Immature natural killer cell (primary cell): ENCODE data around the gene ALKBH3. TPM values are rescaled to one million over a fixed set of nuclear protein-coding genes. Genes with fewer than 3 reads are reported as not detected.

ENCODE experiments used
- DNase-seq, 3 donors: peaks; one replicate each; pipeline ENCODE4 v3.0.0; 2022; ENCODE audit warnings: mixed read lengths in 1 of 3
- H3K27ac Mint-ChIP-seq, 6 donors: one replicate each; pipeline ENCODE4 v1.8.0; 2020; ENCODE audit warnings: mixed read lengths in 6 of 6, mild to moderate bottlenecking in 5 of 6, inconsistent platforms in 4 of 6, moderate library complexity in 3 of 6
- H3K27me3 Mint-ChIP-seq, 3 donors: one replicate each; pipeline ENCODE4 v1.8.0; 2020 to 2021; ENCODE audit warnings: low read depth in 3 of 3, mild to moderate bottlenecking in 3 of 3, mixed read lengths in 3 of 3, moderate library complexity in 3 of 3, inconsistent platforms in 1 of 3
- H3K36me3 Mint-ChIP-seq, 3 donors: one replicate each; pipeline ENCODE4 v1.8.0; 2020; ENCODE audit warnings: mixed read lengths in 3 of 3, inconsistent platforms in 2 of 3, mild to moderate bottlenecking in 2 of 3
- H3K4me1 Mint-ChIP-seq, 2 donors: one replicate each; pipeline ENCODE4 v1.8.0; 2020; ENCODE audit warnings: inconsistent platforms in 2 of 2, mild to moderate bottlenecking in 2 of 2, mixed read lengths in 2 of 2, moderate library complexity in 1 of 2
- H3K4me3 Mint-ChIP-seq, 5 donors: one replicate each; pipeline ENCODE4 v1.8.0; 2020; ENCODE audit warnings: mild to moderate bottlenecking in 5 of 5, mixed read lengths in 5 of 5, inconsistent platforms in 3 of 5, moderate library complexity in 3 of 5
- H3K9me3 Mint-ChIP-seq, 6 donors: one replicate each; pipeline ENCODE4 v1.8.0; 2020; ENCODE audit warnings: mild to moderate bottlenecking in 6 of 6, mixed read lengths in 6 of 6, inconsistent platforms in 4 of 6, moderate library complexity in 3 of 6
- polyA plus RNA-seq, 3 donors: library from polyadenylated mRNA; unstranded; fragments of 300-500 nt; fragmentation: Illumina TruSeq; gene quantifications; one replicate each; pipeline ENCODE4 v1.2.3, GENCODE V29; 2021

Gene ALKBH3
- polyA plus RNA-seq, 3 donors from 2014 or later = 40.0 to 89.3 (median 49.5) TPM

DNA sequence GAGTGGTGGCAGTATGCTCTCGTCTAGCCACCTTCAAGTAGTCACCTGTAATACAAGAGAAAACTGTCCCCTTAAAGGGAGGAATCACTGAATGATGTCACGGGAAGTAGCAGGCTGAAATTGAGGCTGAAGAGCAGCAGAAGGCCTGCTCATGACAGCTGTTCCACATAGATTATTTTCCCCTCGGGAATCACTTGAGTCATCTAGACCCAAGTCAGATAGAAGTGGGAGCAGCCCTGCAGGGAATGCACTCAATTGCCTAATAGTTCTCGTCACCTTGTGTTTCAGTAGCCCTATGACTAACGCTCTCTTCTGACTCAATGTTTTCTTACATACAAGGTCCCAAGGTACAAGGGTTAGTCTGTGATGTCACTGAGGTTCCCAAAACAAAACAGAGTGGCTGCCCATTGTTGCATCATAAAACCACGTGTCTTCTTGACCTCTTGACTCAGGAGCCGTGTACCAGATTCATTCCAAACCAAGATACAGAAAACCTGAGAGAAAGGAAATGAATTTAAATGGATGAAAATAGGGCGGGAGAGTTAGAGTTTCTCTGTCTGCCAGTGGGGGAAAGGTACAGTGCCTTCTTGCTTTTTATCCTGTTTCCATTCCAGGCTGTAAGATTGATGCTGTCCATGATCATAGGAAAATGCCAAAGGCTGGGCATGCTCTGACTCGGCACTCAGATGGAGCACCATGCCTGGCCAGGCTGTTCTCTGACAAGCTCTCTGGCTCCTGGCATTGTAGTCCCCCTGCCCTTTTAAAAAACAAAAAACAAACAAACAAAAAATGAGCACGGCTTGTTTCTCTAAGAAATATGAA, 40.2 kb downstream of the ALKBH3 start:
- Mint-ChIP-seq H3K27me3 (no peaks in the 10 kb centered on the region), H3K4me1 (peaks cover 0 to 4% of the 10 kb centered on the region in 2 donors), H3K4me3 (no peak overlapping the region), H3K27ac (peak overlapping the region in 1 of 6 donors; percentile 7), H3K36me3 (peaks cover 10 to 41% (median 22%) of the 10 kb centered on the region in 3 donors), H3K9me3 (no peaks in the 10 kb centered on the region)
- no peak for DNase-seq

DNA sequence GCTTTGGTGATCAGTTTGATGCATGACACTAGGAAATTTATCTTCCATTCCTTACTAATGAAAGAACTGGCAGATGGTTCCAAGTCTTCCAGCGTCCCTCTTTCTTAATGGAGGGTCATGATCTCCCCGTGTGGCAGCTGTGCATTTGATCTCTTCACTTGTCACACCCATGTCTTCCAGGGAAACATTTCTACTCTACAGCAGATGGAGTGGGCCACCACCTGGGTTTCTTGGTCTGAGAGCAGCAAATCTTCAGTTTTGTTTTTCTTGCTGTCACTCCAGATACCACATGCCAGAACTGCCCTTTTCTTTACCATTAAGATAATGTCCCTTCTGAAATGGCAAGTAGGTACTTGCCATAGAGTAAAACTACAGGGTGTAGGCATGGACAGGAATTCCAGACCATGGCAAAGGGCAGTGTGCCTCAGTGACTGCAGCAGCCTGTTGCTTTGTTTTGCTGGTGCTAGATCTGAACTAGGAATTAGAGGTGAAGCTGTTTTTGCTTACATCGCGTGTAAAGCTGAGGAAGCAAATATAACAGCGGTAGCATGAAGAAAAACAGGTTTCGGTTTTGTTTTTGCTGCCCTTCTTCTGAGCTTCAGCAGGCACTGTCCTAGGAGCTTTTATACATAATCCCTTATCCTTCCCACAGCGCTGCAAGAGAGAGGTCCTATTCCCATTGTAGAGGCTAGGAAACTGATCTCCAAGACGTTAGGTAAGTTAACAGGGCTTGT, 41.1 kb downstream of the ALKBH3 start:
- Mint-ChIP-seq H3K9me3 (no peaks in the 10 kb centered on the region), H3K27me3 (no peaks in the 10 kb centered on the region), H3K4me1 (peaks cover 0 to 4% of the 10 kb centered on the region in 2 donors), H3K27ac (no peak overlapping the region), H3K4me3 (no peak overlapping the region), H3K36me3 (peaks cover 10 to 39% (median 21%) of the 10 kb centered on the region in 3 donors)
- DNase-seq = no peak

DNA sequence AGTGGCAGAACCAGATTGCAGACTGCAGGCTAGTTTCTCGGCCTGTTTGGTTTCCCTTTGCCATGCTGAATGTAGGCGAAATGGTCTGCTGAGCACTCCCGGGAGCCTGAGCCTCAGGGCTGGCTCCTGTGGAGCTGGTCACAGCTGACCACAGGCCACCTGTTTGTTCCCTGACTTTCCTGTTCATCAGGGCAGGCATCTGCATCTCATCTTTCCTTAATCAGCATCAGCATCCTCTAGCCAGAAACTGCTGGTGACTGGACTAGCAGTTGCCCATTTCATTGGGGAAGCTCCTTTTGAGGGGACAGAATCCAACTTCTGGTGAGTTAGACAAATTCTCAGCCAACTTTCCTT, 41.6 kb downstream of the ALKBH3 start:
- H3K27ac Mint-ChIP-seq = no peak overlapping the region
- H3K9me3 Mint-ChIP-seq = no peaks in the 10 kb centered on the region
- no peak for DNase-seq
- H3K4me3 Mint-ChIP-seq = no peak overlapping the region
- H3K4me1 Mint-ChIP-seq = peaks cover 0 to 4% of the 10 kb centered on the region in 2 donors
- H3K27me3 Mint-ChIP-seq = no peaks in the 10 kb centered on the region
- H3K36me3 Mint-ChIP-seq = peaks cover 10 to 37% (median 18%) of the 10 kb centered on the region in 3 donors

DNA sequence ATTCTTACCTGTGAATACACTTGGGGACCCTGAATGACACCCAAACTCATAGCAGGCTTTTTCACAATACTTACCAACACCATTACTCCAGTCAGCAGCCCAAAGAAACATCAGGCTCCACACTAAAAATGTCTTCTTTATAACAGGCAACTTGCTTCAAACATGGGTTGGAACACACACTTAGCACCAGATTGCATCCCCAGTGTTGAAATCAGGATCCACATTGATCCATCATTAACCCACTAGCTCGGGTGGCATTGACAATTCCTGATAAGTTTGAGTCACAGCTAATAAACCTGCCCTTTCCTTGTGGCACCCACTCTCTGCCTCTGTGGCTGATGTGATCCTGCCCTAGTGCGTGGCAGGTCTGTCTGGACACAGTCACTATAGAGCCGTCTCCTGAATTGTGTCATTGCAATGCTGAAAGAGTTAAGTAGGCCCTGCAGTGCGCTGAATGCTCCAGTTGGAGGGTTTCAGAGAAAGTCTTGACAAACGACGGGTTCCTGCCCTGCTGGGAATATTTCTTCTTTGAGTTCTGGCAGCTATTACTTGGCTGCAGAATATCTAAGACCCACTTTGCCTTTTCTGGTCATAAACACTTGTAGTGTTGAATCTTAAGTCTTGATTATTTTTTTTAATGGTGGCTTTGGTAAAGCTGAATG, 42.2 kb downstream of the ALKBH3 start:
- Mint-ChIP-seq H3K4me1 (peaks cover 0 to 4% of the 10 kb centered on the region in 2 donors), H3K27ac (no peak overlapping the region), H3K4me3 (no peak overlapping the region), H3K36me3 (peaks cover 15 to 35% (median 18%) of the 10 kb centered on the region in 3 donors), H3K27me3 (no peaks in the 10 kb centered on the region), H3K9me3 (no peaks in the 10 kb centered on the region)
- DNase-seq = no peak

DNA sequence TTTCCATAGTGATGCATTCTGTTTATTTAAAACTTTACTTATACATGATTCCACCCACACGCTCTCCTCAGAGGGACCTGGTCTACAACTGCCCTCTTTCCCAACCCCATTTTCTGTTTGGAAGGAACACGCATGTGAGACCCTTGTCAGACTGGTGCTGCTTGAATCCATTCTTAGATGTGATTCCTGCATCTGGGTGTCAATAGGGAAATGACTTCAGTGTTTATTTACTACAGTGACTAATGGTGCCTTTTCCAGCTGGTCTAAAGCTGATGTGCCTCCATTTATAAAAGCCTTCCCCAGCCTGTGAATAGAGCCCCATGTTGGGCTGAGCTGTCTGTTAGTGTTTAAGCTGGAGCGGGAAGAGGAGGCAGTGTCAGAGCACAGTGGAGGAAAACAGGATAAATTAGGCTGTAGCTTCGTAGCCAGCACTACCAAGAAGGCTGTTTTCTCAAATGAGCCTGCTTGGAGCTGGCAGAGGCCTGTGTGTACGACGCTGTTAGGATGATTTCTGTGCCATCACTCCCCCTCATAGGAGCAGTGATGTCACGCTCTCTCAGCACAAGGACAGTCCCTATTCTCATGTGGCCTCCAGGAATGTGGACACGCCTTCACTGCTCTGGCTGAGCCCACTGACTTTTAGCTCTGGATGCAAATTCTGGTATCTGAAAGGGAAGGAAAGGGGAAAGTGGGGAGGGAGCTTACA, 42.9 kb downstream of the ALKBH3 start:
- H3K27ac Mint-ChIP-seq = no peak overlapping the region
- DNase-seq = no peak

DNA sequence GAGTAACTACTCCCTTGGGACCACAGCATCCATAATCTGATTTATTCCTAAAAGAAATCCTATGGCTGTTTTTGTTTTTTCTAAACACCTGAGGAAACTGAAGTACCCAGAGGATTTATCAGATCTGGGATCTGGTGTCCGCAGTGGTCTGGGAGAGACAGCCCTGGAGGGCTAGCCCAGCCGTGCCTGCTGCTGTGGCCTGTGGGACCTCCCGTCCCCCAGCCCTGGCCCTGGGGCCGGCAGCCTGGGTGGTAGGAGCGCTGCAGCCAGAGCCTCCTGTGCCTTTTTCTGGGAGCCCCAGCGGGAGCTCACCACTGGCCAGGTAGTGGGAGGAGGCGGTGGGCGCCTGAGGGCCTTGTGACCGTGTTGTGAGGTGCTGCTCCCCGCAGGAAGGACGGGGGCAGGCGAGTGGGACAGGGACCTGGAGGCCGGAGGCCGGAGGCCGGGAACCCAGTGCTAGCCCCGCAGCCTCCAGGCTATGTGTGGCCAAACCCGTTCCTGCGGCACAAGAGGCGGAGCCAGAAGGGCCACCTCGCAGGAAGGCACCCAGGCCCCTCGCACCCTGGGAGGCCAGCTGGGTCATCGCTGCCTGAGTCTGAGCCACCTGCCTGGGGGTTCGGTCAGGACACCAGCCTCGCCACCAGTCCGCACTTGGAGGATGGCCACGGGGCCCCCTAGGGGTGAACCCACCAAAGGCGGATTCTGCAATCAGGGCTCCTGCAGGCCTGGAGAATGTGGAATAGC, 43.7 kb downstream of the ALKBH3 start:
- Mint-ChIP-seq H3K4me1 (no peaks in the 10 kb centered on the region), H3K9me3 (no peaks in the 10 kb centered on the region), H3K36me3 (peaks cover 14 to 27% (median 16%) of the 10 kb centered on the region in 3 donors), H3K27ac (no peak overlapping the region), H3K4me3 (no peak overlapping the region), H3K27me3 (no peaks in the 10 kb centered on the region)
- no peak for DNase-seq

More for the DNA sequence above, 42.9 kb downstream of the ALKBH3 start:
- H3K27me3 Mint-ChIP-seq = no peaks in the 10 kb centered on the region
- H3K4me3 Mint-ChIP-seq = no peak overlapping the region
- no peaks in the 10 kb centered on the region for H3K4me1 Mint-ChIP-seq
- H3K36me3 Mint-ChIP-seq = peaks cover 16 to 29% (median 18%) of the 10 kb centered on the region in 3 donors
- H3K9me3 Mint-ChIP-seq = no peaks in the 10 kb centered on the region

DNA sequence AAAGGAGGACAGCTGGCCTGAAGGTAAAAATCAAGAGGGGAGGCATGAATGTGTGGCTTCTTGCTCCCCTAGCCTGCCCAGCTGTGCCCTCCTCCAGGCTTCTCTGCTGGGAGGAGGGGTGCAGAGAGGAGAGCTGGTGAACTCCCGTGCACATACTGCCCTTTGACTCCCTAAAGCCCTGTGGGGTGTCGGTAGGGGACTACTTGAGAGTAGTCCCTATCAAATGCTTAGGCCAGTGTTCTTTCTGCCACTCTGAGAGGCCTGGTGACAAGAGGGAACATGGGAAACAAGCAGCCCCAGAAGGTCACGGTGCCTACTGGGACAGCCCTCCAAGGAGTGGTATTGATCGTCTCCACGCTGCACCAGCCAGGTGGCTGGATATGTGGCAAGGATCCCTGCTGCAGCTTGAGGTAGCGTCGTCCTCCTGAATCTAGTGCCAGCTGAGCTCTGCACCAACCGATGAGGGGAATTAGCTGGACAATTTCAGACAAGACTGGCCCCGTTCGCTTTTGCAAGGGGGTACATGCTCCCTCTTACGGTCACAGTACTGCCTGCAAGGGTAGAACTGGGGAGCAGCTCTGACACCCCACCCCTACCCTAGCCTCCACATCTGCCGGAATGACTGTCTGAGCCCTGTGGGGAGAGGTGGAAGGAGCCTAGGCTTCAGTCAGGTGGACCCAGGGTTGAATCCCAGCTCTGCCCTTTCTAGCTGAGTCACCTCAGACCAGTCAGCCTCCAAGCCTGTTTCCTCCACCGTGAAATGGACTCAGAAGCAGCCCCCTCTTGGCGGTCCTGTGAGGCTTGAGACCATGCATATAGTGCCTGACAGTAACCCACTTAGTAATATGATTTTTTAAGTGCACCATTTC, 44.7 kb downstream of the ALKBH3 start:
- Mint-ChIP-seq H3K4me1 (peaks cover 7% of the 10 kb centered on the region in 2 donors), H3K27ac (no peak overlapping the region), H3K9me3 (no peaks in the 10 kb centered on the region), H3K4me3 (no peak overlapping the region), H3K36me3 (peaks cover 11 to 20% (median 16%) of the 10 kb centered on the region in 3 donors), H3K27me3 (no peaks in the 10 kb centered on the region)
- no peak for DNase-seq

DNA sequence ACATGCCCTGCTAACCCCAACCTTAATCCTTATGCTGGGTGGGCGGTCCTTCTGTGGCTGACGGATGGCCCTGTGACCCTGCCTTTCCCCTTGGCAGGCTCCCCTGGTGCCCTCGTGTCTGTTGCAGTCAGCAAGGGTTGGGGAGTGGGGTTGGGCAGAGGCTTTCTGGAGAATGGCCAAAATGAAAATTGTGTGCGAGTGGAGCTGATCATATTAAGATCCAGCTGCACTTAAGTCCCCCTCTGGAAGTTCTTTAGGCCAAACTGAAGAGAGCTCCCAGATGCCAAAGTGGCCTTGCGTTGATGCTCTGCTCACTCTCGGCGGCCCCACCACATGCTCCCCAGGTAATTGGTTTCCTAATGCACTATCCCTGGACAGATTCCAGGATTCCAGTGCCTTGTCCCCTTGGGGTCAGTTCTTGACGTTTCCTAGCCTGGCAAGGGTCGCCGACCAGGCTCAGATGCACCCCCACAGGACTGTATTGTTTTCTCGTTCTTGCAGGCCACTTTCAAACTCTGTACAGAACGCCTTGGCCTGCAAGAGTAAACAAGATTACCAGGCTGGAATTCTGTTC, 45.4 kb downstream of the ALKBH3 start:
- peaks cover 14% of the 10 kb centered on the region in 2 donors for H3K4me1 Mint-ChIP-seq
- H3K9me3 Mint-ChIP-seq = no peaks in the 10 kb centered on the region
- peaks cover 7 to 14% (median 12%) of the 10 kb centered on the region in 3 donors for H3K36me3 Mint-ChIP-seq
- no peak overlapping the region for H3K27ac Mint-ChIP-seq
- DNase-seq = no peak
- no peak overlapping the region for H3K4me3 Mint-ChIP-seq
- H3K27me3 Mint-ChIP-seq = no peaks in the 10 kb centered on the region

DNA sequence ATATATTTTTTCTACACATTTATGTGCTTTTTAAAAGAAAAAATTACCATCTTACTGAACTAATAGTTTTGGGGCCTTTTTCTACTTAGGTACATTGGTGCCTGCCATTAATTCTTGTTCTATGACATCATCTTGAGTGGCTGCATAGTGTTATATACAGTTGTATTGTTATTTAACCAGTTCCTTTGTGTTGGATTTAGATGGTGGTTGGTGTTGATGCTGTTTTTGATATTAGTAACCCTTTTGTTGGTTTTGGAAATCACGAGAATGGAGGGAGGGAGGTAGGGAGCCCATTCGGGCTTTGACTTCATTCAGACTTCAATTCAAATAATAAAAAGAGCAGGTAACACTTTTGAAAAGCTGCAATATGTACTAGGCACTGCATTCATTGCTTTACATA, 46.4 kb downstream of the ALKBH3 start:
- H3K27ac Mint-ChIP-seq = no peak overlapping the region
- H3K9me3 Mint-ChIP-seq = no peaks in the 10 kb centered on the region
- no peak overlapping the region for H3K4me3 Mint-ChIP-seq
- peaks cover 19% of the 10 kb centered on the region in 2 donors for H3K4me1 Mint-ChIP-seq
- H3K27me3 Mint-ChIP-seq = no peaks in the 10 kb centered on the region
- DNase-seq = no peak
- H3K36me3 Mint-ChIP-seq = peaks cover 0 to 9% (median 6%) of the 10 kb centered on the region in 3 donors

DNA sequence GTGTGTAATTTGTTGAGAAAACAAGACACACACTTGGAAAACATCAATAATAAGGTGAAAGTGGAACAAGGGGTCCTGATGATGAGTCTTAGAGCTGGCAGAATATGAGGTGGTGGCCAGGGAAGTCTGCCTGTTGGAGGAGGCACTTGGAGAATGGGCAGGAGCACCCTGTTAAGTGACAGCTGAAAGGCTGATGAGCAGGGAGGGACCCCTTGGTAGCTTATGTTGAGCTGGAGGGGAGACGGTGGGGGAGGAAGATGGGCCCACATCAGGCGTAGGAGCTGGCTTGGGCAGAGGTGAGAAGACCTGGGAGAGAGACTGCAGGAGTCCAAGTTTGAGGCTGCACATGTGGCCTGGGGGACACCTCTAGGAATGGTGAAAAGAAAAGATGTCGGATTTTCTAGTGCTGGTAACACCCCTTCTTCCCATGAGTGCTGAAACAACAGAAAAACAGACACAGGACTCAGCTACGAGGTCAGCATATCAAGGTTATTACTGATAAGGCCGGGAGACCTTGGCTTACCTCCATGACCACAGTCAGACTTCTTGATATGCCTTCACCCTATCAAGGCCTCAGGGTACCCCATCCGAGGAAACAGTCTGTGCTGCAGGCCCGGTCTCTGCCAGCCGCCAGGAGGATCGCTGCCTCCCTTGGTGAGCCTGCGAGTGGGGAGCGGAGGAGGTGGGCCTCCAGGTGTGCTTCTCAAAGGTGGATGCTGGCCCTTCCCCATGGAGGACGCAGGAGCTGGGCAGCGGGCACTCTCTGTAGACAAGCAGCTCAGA, 47.5 kb downstream of the ALKBH3 start:
- no peak overlapping the region for H3K27ac Mint-ChIP-seq

DNA sequence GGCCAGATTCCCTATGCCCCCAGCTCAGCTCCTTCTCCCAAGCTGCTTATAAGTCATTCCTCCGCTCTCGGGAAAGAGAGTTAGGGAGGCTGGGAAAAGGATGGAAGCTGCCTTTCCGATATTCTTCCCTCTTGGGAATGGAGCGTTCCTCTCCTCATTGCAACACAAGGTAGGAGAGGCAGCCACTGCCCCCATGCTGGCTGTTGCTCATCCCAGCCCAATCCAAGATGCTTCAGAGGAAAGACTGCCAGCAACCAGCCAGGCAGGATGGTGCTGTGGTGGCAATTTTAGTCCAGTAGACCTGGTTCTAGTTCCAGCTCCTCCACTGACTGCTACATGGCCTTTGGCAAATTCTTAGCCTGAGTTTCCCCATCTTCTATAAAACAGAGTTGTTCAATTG, 48.1 kb downstream of the ALKBH3 start:
- DNase-seq = no peak
- Mint-ChIP-seq H3K27ac (no peak overlapping the region), H3K9me3 (no peaks in the 10 kb centered on the region), H3K4me1 (peaks cover 19% of the 10 kb centered on the region in 2 donors), H3K36me3 (peaks cover 0 to 6% (median 4%) of the 10 kb centered on the region in 3 donors), H3K27me3 (peaks cover 0 to 3% (median 0%) of the 10 kb centered on the region in 3 donors), H3K4me3 (no peak overlapping the region)

More for the DNA sequence above, 47.5 kb downstream of the ALKBH3 start:
- H3K27me3 Mint-ChIP-seq = peaks cover 0 to 3% (median 0%) of the 10 kb centered on the region in 3 donors
- no peak overlapping the region for H3K4me3 Mint-ChIP-seq
- H3K9me3 Mint-ChIP-seq = no peaks in the 10 kb centered on the region
- peaks cover 19% of the 10 kb centered on the region in 2 donors for H3K4me1 Mint-ChIP-seq
- H3K36me3 Mint-ChIP-seq = peaks cover 0 to 6% (median 4%) of the 10 kb centered on the region in 3 donors
- DNase-seq = no peak
